Measurements from ENCODE around the gene CDKAL1.

DNA sequence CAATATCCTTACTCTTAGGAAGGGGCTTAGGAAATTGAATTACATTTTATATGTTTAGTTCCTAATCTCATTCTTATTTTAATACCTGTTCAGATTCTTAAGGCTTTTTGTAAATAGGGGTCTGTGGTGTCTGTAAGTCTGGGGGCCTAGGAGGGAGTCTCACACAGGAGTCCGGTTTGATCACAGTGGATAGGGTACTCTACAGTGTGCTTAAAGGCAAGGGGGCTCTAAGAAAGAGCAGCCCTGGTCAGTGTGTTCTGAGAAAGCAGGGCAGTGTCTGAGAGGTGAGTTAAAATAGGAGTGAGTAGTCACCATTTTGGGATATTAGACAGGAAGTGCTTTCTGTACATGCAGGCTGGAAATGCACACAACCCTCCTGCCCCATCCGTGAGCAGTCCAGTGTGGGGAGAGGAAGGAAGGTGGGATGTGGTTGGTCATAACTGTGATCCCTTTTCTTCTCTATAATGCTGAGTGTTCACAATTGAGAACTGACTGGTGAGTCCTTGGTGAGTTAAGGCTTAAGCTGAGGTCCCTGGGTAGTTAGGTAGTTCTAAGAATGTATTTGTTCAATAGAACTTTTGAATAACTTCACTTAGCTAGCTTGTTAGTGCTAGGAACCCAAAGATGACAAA, 50.0 kb downstream of the CDKAL1 start:
- TF ChIP-seq CTCF (IDR thresholded peaks at IDR 0.05) (no peak), POLR2A (IDR thresholded peaks at IDR 0.05) (no peak)

Measured in vagina (tissue), 2 donors.